ENCODE results near the gene NTRK3.
"Not testable (repeated sequence)": the region's sequence is repeated elsewhere in the genome, so short reads cannot be mapped to it uniquely, and the experiment has no call there.

DNA sequence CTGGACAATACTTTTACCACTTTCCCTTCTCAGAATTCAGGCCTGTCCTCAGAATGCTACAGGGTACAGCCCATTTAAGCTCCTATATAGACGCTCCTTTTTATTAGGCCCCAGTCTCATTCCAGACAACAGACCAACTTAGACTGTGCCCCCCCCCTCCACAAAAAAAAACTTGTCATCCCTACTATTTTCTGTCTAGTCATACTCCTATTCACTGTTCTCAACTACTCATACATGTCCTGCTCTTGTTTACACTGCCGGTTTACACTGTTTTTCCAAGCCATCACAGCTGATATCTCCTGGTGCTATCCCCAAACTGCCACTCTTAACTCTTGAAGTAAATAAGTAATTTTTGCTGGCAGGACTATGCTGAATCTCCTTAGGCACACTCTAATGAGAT is 420.7 kb downstream of the NTRK3 start:
- TF ChIP-seq, protein P1, sequence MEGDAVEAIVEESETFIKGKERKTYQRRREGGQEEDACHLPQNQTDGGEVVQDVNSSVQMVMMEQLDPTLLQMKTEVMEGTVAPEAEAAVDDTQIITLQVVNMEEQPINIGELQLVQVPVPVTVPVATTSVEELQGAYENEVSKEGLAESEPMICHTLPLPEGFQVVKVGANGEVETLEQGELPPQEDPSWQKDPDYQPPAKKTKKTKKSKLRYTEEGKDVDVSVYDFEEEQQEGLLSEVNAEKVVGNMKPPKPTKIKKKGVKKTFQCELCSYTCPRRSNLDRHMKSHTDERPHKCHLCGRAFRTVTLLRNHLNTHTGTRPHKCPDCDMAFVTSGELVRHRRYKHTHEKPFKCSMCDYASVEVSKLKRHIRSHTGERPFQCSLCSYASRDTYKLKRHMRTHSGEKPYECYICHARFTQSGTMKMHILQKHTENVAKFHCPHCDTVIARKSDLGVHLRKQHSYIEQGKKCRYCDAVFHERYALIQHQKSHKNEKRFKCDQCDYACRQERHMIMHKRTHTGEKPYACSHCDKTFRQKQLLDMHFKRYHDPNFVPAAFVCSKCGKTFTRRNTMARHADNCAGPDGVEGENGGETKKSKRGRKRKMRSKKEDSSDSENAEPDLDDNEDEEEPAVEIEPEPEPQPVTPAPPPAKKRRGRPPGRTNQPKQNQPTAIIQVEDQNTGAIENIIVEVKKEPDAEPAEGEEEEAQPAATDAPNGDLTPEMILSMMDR (IDR thresholded peaks at IDR 0.05) = not testable (repeated sequence)
- TF ChIP-seq POLR2A (IDR thresholded peaks at IDR 0.05) = not testable (repeated sequence)
